Globus pallidus (tissue), 1 donor: ENCODE results near the gene ZNF586.
"Not testable (repeated sequence)": the region's sequence is repeated elsewhere in the genome, so short reads cannot be mapped to it uniquely, and the experiment has no call there.

Source experiments
- DNase-seq: peaks from one replicate; pipeline ENCODE4 v3.0.0-alpha.2; 2015; ENCODE audit warnings: low spot score

ZNF586 gene

DNA sequence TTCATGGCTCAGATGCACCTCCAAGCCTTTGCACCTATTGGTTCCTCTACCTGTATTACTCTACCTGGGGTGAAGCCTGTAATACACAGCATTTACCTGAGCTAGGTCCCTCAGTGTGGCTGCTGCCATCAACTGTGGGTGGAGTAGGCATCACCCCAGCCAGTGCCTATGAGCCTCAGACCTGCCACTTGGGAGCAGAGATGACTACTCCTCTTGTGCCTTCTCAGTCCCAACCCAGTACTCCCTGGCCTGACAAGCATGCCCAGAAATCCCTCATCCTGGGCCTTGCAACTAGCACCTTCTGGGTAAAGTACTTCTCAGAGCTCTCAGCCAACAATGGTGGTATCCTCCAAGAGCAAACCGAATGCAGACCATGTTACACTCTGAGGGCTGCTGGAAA lies 27.1 kb downstream of the ZNF586 start:
- DNase-seq, result not testable (repeated sequence)

DNA sequence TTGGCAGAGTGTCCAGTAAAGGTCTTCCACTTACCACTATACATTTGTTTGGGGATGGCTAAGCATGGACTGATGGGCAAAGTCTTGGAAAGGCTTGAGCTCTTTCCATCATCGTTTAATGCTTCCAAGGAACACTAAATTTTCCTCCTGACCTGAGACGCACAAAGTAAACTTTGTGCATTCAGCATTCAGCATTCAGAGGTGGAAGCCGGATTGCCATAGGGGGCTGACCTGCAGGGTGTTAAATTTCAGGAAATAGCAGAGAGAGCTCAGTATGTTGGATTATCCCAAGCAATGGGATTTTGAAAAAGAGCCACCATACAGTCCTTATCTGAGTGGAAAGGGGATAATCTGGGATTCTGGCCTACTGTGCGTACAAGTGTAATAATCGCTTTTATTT lies 31.2 kb downstream of the ZNF586 start:
- no peak for DNase-seq

DNA sequence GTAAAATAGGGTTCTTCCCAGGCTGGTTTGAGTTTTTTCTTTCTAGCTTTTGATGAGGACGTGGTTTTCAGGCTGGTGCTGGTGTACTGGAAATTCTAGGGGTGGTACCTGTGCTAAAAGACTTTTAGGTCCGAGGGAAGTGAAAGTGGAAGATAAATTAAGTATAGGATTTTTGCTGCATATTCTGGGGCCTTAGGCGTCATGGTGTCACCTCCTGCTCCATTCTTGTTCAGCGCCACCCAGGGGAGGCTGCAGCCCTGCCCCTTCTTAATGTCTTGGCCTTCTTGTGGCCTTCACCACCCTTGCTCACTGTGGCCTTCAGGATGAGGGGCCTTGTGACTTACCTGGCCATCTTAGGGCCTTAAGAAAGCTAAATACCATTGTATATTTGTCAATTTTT lies 32.8 kb downstream of the ZNF586 start:
- DNase-seq, result no peak

DNA sequence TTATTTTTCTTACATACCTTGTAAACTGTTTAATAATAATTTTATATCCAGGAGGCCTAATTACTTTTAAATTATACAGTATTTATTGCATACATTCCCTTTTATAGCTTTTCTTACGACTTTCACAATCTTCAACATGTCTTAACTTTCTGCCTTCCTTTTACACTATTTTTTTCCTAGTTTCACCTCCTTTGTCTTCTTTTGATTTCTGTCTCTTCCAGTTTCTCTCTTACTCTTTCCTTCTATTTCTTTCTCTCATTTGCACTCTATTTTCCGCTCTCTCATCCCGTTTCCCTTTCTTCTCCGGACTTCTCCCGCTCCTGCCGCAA lies 33.8 kb downstream of the ZNF586 start:
- no peak for DNase-seq

- DNase-seq, result no peak
These were observed 34.3 kb downstream of the ZNF586 start for GRCh38 chr19:57803594-57804325.

DNA sequence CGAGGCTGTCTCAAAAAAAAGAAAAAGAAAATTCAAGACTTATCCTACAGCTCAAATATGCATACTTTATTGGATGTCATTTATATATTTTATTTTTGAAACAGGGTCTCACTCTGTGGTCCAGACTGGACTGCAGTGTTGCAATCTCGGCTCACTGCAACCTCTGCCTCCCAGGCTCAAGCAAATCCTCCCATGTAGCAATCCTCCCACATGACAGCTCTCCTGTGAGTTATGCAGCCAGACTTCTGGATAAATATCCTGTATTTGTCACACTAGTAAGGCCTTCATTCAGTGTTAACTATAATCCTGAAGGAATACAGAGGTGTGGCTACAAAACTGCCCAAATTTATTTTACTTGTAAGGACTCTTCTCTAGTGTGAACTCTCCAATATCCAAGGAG lies 38.1 kb downstream of the ZNF586 start:
- DNase-seq, result no peak

- not testable (repeated sequence) for DNase-seq
These were observed 41.2 kb downstream of the ZNF586 start for GRCh38 chr19:57810410-57811295.

GRCh38 chr19:57812226-57812625 lies 42.8 kb downstream of the ZNF586 start:
- no peak for DNase-seq

DNA sequence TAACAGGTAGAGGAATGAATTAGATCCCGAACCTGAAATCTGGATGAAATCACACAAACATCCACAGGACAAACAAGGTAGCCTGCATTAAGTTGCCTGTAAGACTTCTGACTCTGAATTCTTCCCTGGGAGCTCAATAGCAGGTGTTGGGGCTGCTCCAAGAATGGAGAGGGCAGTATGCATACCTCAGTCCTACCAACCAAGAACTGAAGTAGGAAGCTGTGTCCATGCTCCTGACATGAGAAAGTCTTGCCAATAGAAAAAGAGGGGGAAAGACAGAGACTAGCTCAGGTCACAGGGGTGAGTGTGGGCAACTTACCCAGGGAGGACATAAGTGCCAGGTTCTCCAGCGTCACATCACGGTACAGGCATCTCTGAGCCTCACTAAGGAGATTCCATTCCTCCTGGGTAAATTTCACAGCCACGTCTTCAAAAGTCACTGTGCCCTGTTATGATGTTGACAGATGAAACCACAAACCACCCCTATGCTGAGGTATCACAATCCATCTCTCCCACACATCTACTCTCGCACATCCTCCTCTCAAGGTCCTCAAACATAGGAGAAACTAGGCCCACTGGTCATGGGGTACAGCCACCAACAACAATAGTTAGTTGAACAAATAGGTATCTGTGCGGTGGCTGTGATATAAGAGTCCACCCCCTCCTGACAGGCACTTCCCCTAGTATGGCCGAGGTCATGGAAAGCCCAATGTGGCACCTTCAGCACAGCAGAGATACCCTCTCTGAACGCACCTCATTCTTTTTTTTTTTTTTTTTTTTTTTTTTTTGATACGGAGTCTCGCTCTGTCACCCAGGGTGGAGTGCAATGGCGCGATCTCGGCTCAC lies 43.7 kb downstream of the ZNF586 start:
- not testable (repeated sequence) for DNase-seq

GRCh38 chr19:57813919-57814504 lies 44.5 kb downstream of the ZNF586 start:
- DNase-seq, result no peak

GRCh38 chr19:57814505-57815246 lies 45.2 kb downstream of the ZNF586 start, which contains the start of gene ZNF552:
Gene ZNF552 (minus strand): TSS chr19:57814913. CDS start chr19:57814743, 170 bp downstream.
- peak; percentile 93 for DNase-seq

GRCh38 chr19:57815247-57816075 lies 46.0 kb downstream of the ZNF586 start:
- no peak for DNase-seq

DNA sequence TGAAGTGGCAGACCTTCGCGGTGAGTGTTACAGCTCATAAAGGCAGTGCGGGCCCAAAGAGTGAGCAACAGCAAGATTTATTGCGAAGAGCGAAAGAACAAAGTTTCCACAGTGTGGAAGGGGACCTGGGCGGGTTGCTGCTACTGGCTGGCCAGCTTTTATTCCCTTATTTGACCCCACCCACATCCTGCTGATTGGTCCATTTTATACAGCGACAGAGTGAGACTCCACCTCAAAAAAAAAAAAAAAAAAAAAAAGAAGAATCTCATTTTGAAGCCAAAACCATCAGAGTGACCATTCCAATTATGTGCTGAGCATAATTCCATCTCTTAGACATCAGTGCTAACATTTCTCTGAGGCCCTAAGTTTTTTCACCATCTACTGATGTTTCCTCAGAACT lies 47.2 kb downstream of the ZNF586 start:
- DNase-seq, result no peak

GRCh38 chr19:57817976-57818375 lies 48.5 kb downstream of the ZNF586 start:
- no peak for DNase-seq

GRCh38 chr19:57818378-57818777 lies 48.9 kb downstream of the ZNF586 start:
- DNase-seq, result no peak

GRCh38 chr19:57819475-57820148 lies 50.1 kb downstream of the ZNF586 start:
- peak; percentile 87 for DNase-seq

GRCh38 chr19:57820599-57820998 lies 51.1 kb downstream of the ZNF586 start:
- no peak for DNase-seq

DNA sequence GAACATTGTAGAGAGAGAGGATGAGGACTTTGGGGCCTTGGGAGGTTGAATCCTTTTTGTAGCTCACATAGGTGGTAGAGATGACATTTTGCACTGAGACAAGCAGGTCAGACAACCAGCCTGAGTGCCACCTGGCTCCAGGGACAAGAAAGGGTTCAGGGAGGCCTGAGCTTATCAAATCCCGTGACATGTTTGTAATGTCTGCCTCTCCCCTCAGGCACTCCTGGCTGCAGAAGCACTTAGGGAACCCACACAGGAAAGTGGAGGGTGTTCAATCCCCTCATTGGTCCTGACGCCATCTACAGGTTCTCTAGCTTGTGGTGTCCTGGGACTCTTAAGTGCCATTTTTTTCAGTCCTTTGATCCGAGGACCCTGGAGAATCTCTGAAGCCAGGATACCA lies 51.6 kb downstream of the ZNF586 start:
- not testable (repeated sequence) for DNase-seq

GRCh38 chr19:57821501-57821900 lies 52.0 kb downstream of the ZNF586 start:
- not testable (repeated sequence) for DNase-seq

DNA sequence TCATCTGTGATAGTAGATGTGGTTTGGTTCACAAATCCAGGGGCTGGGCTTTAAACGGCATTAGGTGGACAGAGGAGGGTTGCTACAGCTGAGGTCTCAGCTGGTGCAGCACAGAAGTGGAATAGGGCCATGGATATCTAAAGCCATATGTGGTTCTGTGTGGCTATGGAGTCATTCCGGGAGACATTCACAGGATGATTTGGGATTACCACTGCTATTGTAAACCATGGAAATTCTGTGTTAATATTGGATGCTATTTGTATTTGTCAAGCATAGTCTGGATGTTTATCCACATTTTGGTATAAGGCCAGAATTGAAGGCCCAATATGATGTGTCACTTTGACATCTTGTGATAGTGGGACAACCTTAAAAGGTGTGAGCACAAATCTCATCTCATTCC lies 53.7 kb downstream of the ZNF586 start:
- DNase-seq, result not testable (repeated sequence)
